CD4-positive, alpha-beta T cell treated with Interleukin-17A for 1 hour (primary cell): ENCODE data around the gene MGST2.

Experiments
- DNase-seq: peaks from one replicate; pipeline ENCODE4 v3.0.0-alpha.2; 2020

MGST2 gene

DNA sequence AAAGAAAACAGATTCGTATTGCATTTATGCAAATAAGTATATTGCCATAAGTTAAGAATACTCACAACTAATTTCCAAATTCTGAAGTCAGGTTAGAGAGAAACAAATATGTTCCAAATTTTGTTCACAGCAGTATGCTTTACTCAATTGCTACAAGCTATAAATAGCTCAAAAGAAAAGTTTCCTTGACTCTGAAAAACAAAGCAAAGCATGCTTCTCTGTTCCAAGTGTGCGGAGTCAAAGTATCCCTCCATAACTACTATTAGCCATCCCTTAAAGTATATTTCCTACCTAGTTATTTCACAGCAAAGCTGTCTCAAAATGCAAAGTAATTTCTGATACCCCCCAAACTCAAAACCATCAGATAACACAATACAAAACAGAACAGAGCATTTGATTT, 47.3 kb downstream of the MGST2 start:
- no peak for DNase-seq

DNA sequence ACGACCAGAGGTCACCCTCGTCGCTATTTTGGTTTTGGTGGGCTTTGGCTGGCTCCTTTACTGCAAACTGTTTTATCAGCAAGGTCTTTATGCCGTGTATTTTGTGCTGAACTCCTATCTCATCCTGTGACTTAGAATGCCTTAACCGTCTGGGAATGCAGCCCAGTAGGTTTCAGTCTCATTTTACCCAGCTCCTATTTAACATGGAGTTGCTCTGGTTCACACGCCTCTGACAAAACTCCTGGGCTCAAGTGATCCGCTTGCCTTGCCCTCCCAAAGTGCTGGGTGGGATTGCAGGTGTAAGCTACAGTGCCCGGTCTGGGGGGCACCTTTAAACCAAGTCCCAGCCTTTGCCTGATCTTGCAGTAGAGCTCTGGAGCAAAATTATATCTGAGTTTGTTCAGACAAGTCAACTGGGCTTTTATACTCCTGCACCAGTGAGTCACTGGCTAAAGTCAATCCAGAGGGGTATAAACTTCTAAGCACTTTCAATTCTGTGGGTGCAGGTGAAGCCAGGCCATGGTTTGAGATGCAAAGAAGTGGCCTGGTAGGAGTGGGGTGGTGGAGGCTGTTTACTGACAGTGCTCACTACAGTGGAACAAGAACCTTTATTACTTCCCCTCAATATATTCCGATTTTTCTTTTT, 50.2 kb downstream of the MGST2 start:
- no peak for DNase-seq

DNA sequence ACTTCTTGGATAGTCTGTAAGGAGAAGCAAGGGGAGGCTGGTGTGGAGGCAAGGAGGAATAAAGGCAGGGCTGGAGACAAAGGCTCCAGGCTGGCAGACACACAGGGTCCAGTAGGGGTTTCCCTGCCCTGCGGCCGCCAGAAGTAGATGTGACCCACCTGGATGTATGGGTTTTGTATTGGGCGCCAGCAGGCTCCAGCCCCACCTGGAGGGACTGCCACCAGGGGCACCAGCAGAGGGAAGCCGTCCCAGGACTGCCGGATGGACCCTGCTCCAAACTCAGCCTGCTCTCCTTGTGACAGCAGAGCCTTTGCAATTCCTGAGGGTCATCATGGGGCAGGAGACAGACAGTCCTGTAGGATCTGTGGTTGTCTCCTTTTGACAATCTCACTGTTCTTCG, 52.7 kb downstream of the MGST2 start:
- no peak for DNase-seq

DNA sequence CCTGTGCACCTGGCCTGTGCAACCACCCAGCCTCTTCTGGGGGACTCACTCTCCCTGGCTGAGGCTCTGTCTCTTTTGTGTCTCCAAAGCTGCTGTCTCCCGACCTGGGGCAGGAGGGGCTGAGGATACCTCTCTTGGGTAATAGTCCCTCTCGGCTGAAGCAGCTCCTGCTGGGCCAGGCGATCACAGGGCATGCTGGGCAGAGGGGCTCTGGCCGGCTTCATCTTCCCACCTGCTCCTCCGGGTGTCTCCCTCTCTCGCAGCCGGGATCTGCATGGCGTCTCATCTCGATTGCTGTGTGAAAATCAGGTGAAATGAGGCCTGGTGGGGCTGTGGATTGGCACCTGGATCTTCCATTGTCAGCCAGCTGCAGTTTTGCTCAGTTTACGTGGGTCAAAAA, 53.2 kb downstream of the MGST2 start:
- no peak for DNase-seq

DNA sequence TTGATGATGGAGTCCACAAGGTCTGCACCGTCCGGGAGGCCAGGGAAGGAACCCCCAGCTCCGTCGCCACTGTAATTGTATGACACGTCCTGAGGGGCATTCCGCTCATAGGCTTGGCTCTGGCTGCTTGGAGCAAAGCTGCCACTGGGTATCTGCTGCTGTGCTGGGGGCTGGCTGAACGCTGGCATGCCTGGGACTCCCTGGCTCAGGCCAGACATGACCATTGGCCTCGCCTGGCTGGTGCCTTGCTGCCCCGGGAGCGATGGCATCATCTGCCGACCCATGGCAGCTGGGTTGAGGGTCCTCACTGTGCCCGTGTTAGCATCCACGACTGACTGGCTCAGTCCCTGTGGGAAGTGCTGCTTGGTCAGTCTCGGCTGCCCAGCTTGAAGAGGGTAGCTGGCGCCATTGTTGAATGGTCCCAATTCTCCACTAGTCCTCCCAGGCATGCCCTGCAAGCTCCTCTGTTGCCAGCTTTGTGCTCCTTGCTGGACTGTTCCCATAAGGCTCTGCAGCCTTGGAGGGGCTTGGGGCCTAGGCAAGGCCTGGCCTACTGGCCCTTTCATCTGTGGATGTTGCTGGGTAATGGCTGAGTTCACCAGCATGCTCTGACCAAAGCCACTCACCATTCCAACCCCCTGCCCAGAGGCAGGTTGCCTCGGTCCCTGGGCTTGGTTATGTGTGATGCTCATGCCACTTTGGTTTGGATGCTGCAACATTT, 53.9 kb downstream of the MGST2 start:
- DNase-seq, result no peak

DNA sequence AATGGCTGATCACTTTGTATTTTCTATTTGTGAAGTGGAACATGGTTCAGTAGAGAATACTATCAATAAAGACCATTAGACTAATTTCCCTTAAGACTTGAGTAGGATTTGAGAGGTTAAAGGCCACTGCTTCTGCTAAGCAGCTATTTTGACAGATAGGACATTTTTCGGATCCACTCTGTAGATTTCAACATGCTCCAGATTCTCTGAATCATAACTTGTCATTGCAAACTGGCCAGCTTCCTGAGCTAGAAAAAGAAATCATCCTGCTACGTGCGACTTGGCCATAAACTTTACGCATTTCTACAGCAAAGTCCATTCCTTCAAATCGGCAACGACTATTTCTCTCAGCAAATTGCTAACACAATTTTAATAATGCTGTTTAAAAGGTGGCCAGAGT, 55.2 kb downstream of the MGST2 start:
- DNase-seq, result no peak

DNA sequence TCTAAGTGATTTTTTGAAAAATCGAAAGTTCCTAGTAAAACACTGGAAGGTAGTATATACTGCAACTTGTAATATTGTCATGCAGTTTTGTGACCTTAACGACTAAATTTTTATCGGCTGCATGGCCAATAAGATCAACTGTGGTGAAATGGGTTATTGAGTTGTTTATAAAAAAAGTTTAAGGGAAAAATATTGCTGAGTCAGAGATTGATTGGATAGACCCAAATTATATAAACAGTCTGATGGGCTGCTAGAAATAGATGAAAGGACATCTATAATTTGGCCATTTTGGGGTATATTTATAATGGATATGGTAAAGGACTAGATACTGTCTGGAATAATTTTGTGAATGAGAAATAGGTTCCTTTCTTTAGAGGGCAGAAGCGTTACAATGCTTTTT, 56.2 kb downstream of the MGST2 start:
- no peak for DNase-seq

DNA sequence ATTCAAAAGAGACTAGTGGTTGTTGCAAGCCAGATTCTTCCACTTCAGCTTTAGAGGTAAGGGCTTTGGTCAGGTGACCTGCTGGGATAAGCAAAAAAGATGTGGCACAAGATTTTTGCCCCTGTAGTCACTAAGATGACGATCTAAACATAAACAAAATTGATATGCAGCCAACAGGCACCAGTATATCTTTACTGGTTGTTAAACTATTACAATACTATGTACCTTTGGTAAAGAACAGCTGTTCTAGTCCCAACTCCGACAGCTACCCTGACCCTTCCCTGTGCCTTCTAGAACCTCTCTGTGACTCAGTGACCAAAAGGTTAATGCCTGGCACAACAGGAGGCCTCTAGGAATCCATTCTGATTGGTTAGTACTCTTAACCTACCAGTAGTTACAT, 59.6 kb downstream of the MGST2 start:
- no peak for DNase-seq

DNA sequence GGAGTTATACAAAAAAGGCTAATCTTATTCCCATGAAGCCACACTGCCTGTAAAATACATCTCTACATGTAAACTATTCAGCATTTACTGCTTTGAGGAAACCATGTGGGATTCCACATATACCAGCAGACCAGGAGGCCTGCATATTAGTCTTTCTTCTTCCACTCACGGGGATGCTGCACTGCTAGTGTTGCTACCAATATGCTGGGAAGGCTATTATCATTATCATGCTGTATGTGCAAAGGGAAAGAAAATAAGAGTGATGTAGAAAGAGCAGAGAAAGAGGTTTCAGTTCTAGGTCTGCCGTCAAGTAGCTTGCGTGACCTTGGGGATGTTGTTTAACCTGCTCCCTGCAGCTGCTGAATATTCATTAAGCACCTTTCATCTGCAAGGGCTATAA, 61.0 kb downstream of the MGST2 start:
- DNase-seq, result no peak

DNA sequence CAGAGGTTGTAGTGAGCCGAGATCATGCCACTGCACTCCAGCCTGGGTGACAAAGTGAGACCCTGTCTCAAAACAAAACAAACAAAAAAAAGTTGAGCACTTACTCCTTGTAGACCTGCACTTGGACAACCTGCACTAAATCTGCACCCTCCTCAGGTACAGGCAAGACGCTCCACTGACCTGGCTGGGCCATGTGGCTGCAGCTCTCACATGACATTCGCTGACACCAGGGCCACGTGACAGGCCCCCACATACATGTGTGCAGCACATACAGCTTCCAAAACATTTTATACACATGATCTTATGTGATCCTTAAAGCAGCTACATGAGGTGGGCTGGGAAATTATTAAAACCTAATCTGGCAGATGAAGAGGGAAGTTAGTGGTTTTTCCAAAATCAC, 62.5 kb downstream of the MGST2 start:
- no peak for DNase-seq

DNA sequence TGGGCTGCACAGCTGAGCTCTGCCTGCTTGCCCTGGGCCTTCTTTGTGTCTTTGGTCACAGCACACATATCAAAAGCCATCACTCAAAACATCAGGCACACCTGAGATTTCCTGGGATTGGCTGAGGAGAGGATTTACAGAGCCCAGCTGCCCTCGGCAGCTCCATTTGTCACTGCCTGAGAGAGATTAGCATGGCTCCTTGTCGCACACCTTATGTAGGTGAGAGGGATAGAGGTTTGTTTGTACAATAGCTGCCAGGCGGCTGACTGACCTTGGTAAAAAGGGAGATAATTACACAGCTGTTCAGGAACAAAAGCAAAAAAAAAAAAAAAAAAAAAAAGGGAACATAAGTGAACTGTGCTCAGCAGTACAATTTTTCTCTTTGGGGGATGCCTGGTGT, 63.2 kb downstream of the MGST2 start:
- DNase-seq, result no peak

DNA sequence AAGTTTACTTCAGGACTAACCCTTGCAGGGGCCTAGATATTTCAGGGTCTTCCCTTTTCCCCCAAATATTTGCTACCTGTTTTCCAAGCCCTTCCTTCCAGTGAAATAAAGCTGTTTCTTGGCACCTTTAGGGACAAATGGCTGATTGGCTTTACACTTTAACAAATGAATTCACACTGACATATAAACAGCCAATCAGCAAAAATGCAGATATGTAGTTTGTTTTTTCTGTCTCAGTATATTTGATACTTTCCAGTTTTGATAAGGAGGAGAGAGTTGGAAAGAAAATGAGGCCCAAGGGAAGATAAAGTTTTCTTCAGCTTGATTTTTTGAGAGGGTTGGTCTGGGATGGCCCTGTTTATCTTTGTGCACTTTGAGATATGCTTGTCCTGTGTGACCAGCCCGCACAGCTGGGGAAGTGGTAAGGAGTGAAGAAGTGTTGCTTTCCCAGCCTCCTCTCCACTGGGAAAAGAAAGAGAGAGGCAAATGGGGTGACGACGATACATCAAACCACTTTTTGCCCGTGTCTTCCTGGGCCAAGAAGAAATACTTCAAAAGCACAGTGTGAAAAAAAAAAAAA, 67.5 kb downstream of the MGST2 start:
- no peak for DNase-seq

DNA sequence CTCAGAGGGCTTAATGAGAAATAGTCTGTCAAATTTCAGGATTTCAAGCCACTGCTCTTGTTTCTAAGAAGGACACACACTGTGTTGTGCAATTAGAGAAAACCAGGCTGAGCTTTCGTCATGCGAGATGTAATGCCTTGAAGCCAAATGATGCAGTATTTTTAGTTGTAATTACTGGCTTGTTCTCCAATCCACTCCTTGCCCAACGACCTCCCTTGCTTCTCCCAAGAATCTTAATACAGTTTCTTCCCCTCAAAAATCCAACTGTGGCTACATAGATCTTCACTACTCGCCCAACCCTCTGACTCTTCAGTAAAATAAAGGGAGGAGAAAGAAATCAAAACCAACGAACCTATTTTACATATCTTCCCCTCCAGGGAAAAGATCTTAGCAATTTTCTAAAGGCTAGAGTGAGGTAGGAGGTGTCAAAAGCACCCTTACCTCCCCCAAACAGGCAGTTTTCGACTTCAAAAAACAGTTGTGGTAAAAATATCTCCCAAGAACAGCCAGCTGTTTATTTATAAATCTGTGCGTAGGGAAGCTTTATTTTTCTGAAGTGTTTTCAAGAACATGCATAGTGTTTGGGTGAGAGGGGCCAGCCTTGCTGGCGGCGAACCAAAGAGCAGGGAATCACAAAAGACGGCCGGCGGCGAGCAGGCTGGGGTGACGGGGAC, 68.7 kb downstream of the MGST2 start:
- DNase-seq, result no peak

DNA sequence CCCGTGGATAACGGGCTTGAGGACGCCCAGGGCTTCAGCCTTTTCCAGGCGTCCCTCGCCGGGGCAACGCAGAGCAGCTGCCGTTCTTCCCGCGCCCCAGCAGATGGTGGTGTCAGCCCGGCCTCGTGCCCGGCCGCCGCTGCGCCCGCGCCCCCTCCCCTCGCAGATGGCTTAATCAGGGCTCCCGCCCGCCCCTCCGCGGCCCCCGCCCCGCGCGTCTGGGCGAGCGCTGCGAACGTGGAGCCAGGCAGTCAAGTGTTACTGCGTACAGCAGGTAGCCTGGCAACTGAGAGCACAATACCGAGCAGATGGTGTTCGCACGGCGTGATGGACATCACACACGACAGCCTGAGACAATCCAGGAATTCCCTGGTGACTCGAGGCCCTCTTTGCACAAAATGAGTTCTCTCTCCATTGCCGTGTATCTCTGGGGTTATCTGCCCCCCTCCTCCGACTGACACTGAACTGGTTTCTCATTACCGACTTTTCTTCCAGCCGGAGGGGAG, 69.3 kb downstream of the MGST2 start:
- peak; percentile 37 for DNase-seq

DNA sequence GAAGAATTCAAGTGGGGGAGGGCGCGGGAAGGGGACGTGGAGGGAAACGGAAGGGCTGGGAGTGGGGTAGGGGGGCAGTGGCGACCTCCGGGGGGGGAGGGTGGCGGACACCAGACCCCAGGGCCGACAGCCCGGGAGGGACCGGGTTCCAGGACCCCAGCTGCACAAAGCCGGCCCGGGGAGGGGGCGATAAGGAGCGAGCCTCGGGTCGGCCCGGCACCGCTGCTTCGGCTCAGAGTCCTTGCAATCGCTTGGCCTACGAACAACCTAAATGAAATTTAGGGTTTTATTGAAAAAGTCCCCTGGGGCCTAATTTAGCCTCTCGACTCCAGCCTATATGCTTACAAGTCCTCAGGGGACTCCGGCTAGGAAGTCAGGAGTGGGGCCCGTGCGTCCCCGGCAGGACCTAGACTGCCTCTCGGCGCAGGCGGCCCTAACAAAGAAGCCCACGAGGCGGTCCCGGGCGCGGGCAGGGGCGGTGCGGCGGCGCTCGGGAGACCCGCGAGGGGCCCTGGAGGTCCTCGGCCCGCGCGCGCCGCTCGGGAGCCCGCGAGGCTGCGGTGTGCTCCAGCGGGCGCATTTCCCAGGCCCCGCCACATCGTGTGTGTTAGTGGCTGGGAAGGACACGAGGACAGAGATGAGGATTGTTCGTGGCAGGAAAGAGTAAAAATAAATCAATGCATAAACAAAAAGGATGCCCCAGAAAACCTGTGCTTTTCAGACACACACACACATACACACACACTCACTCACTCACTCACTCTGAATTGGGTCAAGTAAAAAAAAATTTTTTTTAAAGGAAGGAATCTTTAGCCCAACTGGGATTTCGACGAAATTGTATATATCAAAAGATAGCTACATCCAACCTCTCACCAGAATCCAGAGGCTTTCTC, 70.0 kb downstream of the MGST2 start:
- DNase-seq, result no peak

DNA sequence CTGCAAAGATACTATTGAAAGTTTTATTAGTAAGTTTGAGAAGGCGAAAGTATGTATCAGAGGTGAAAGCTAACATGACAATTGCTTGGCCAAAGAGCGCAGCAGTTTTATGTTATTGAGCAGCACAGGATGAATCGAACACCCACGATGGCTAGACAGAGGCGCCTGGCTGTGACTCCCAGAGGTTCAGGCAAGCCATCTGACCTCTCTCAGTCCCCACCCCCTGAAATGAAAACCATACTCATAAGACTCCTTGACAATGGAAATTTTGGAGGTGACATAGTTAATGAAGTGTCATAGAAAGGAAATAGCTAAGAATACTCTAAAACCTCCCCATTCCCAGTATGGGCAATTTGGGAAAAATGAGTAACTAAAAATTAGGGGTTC, 70.6 kb downstream of the MGST2 start:
- no peak for DNase-seq

DNA sequence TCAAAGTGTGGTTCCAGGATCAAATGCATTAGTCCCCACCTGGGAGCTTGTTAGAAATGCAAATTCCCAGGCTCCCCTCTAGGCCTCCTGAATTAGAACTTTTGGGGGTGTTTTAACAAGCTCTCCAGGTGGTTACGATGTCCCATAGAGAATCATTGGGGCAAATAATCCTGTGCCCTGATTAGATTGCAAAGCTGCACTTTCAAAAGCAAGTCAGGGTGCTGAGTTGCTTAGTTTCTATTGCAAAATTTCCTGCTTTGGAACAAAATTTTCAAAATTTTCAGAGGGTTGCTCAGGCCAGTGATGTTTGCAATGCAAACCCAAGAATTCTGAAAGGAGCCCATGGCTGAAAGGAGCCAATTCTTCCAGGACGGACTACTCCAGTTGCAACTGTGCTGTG, 71.0 kb downstream of the MGST2 start:
- DNase-seq, result no peak

DNA sequence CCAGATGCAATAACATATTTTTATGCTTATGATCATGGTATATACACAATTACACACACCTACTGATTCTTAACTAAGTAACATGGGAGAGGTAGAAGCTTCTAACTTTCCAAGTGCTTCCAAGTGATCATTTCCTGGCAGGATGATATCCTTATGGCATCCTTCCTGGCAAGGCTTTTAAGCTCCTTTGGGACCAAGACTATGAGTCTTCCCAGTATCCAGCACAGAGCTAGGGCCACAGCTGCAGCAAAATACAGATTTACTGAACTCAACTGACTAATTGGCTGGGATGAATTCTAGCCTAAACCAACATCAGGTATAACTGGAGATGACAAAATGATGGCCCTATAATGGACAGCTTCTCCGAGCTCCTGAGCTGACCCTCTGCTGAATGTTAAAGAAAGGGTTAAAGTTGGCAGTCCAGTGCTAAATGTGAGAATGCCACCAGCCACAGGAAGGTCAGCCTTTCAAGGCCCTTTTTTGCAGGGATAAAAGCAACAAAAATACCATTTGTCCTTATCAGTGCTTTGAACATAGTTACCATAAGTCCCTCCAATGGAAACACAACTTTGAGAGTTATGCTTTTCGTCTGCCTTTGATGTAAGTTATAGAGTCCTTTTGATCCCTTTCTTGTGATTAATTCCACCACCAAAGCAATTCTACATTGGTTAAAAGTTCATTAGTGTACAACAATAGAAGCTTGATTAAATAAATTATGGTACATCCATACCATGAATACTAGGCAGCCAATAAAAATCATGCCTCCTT, 73.4 kb downstream of the MGST2 start:
- DNase-seq, result no peak

DNA sequence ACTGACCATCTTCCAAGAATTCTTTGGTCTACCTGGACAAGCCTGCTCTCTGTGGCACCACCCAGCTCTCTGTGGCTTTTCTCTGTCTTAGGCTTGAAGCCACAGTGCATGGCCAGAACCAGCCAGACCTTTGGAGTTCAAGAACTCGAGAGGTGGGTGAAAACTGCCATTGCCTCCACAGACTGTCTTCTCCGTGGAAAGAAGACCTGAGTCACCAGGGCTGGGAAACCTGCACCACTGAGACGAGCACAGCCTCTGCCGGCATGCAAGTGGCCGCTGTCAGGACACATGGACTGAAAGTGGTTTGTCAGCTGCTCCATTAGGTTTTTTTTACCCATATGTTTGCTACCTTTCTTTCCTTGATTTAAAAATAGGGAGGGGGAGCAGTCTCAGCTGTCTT, 74.5 kb downstream of the MGST2 start:
- DNase-seq, result no peak

DNA sequence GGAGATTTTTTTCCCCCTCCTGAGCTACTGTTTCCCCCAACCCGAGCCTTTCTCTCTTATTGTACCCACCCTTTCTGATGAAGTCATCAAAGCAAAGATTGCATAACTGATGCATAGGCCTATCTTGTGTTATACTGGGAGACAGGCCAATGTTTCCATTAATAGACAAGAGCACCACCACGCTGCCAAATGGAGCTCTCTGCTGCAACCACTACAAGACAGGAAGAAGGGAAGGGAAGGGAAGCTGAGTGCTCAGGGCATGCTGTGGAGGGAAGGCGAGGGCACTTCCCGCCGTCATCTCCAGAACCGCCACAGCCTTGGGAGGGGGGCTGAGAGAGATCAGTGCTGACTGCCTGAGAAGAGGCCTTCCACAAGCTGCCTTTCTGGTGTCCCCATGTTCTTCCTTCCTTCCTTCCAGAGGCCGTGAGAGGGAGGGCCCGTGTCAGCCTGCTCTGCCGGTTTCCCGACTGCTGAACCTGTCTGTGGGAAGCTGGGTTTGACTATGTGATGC, 75.0 kb downstream of the MGST2 start:
- no peak for DNase-seq

DNA sequence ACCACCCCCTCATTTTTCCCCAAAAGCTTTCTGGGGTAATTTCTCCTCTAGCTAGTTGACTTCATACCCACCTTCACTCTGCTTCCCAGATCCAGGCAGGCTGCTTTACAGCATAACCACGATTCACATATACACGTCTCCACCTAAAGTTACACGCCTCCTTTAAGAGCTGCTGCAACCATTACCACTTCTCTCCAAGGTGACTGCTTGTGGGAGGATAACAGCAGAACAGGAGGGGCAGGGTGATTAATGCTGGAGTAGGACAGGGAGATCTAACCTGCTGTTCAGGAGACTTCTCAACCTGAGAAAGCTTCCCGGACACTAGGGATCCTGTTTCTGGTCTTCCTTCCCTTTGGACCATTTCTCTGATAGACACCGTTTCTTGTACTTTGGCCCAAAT, 77.4 kb downstream of the MGST2 start:
- no peak for DNase-seq

DNA sequence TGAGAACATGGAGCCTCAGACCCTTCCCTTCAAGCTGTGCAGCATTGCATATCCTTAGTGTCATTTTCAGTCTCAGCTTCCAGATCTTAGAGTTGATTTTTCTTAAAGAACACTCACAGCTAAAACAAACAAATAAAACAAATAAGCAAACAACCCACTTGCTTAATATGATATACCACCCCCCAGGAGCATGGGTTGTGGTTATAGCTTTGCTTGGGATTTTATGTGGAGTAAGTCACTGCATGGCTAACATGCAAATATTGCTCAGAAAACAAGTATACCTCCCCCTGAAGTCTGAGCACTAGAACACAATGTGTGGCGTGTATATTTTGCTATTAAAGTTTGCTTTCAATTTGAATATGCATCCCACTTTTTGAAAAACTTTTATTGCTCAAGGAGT, 78.6 kb downstream of the MGST2 start:
- DNase-seq, result no peak
